Measurements from ENCODE around the gene PRKAA1.

PRKAA1 gene

GRCh38 chr5:40743771-40744170 lies 54.4 kb downstream of the PRKAA1 start:
- TF ChIP-seq, protein P1, sequence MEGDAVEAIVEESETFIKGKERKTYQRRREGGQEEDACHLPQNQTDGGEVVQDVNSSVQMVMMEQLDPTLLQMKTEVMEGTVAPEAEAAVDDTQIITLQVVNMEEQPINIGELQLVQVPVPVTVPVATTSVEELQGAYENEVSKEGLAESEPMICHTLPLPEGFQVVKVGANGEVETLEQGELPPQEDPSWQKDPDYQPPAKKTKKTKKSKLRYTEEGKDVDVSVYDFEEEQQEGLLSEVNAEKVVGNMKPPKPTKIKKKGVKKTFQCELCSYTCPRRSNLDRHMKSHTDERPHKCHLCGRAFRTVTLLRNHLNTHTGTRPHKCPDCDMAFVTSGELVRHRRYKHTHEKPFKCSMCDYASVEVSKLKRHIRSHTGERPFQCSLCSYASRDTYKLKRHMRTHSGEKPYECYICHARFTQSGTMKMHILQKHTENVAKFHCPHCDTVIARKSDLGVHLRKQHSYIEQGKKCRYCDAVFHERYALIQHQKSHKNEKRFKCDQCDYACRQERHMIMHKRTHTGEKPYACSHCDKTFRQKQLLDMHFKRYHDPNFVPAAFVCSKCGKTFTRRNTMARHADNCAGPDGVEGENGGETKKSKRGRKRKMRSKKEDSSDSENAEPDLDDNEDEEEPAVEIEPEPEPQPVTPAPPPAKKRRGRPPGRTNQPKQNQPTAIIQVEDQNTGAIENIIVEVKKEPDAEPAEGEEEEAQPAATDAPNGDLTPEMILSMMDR (IDR thresholded peaks at IDR 0.05; ENCODE audit: low read depth, low read length) = no peak
- peaks cover 20% of the 10 kb centered on the region for H3K36me3 ChIP-seq

GRCh38 chr5:40738502-40738901 lies 59.7 kb downstream of the PRKAA1 start:
- TF ChIP-seq, protein P1 (IDR thresholded peaks at IDR 0.05; ENCODE audit: low read depth, low read length) = no peak
- Histone ChIP-seq H3K4me3 (ENCODE audit: low read depth, low read length) (no peak overlapping the region), H3K27me3 (ENCODE audit: insufficient read depth, low read depth, severe bottlenecking) (no peaks in the 10 kb centered on the region), H3K36me3 (peaks cover 20% of the 10 kb centered on the region), H3K9me3 (ENCODE audit: severe bottlenecking) (peaks cover 2% of the 10 kb centered on the region), H3K27ac (no peak overlapping the region)
- DNase-seq = no peak

More at GRCh38 chr5:40743771-40744170, 54.4 kb downstream of the PRKAA1 start:
- no peaks in the 10 kb centered on the region for H3K27me3 ChIP-seq (ENCODE audit: insufficient read depth, low read depth, severe bottlenecking)
- H3K9me3 ChIP-seq (ENCODE audit: severe bottlenecking) = peaks cover 2% of the 10 kb centered on the region
- no peak for DNase-seq
- no peak overlapping the region for H3K4me3 ChIP-seq (ENCODE audit: low read depth, low read length)
- H3K27ac ChIP-seq = no peak overlapping the region

GRCh38 chr5:40736103-40736875 lies 61.9 kb downstream of the PRKAA1 start:
- H3K27me3 ChIP-seq (ENCODE audit: insufficient read depth, low read depth, severe bottlenecking) = no peaks in the 10 kb centered on the region
- no peak overlapping the region for H3K27ac ChIP-seq
- peaks cover 2% of the 10 kb centered on the region for H3K9me3 ChIP-seq (ENCODE audit: severe bottlenecking)
- H3K36me3 ChIP-seq = peaks cover 13% of the 10 kb centered on the region
- TF ChIP-seq, protein P1 (IDR thresholded peaks at IDR 0.05; ENCODE audit: low read depth, low read length) = peak; percentile 31; the same call in 1 of the 2 replicates
- no peak for DNase-seq
- H3K4me3 ChIP-seq (ENCODE audit: low read depth, low read length) = no peak overlapping the region

DNA sequence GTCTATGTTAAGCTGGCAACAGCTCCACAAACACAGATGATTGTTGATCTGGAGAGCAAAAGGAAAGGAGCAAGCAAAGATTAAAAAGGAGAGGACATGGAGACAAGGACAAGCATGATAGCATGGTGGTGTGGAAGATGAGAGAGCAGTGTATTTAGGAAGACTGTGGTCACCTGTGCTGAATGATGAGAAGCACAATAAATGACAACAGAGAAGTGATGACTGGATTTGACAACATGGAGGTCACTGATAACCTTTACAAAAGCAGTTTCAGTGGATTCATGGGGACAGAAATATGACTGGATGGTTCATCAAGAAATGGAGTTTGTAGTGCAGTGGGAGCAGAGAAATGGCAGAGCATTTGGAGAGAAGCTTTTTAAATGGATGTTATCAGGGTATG lies 62.6 kb downstream of the PRKAA1 start:
- Histone ChIP-seq H3K9me3 (ENCODE audit: severe bottlenecking) (peaks cover 2% of the 10 kb centered on the region), H3K36me3 (peaks cover 8% of the 10 kb centered on the region), H3K27ac (no peak overlapping the region), H3K27me3 (ENCODE audit: insufficient read depth, low read depth, severe bottlenecking) (no peaks in the 10 kb centered on the region), H3K4me3 (ENCODE audit: low read depth, low read length) (no peak overlapping the region)
- TF ChIP-seq, protein P1 (IDR thresholded peaks at IDR 0.05; ENCODE audit: low read depth, low read length) = no peak
- DNase-seq = no peak

DNA sequence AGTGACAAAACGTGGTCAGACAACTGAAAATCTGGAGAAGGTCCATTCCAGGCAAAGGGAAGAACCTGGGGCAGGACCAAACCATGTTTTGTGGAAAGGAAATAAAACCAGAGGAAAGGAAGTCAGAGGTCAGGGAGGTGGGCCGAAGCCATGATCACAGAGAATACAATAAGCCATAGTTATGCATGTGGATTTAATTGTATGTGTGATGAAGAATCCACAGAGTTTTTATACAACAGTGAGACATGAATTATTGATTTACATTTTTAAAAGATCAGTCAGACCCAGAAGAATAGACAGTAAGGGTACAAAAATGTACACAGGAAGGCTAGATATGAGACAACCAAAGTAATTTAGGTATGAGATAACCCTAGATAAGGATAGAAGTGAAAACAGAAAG lies 63.2 kb downstream of the PRKAA1 start:
- DNase-seq = no peak
- Histone ChIP-seq H3K9me3 (ENCODE audit: severe bottlenecking) (peaks cover 2% of the 10 kb centered on the region), H3K27me3 (ENCODE audit: insufficient read depth, low read depth, severe bottlenecking) (no peaks in the 10 kb centered on the region), H3K4me3 (ENCODE audit: low read depth, low read length) (no peak overlapping the region), H3K36me3 (peaks cover 3% of the 10 kb centered on the region; the same call in 1 of the 2 replicates), H3K27ac (no peak overlapping the region)
- TF ChIP-seq, protein P1 (IDR thresholded peaks at IDR 0.05; ENCODE audit: low read depth, low read length) = no peak

Measured in WERI-Rb-1 (cell line).